Loucy (cell line): ENCODE data around the gene STC2.

Experiments
- CTCF ChIP-seq: fragments of 200-600 bp; sonication (generic); conservative IDR thresholded peaks from 2 replicates; pipeline ENCODE4 v1.5.1; 2014; ENCODE audit warnings: mild to moderate bottlenecking, antibody characterized with exemption, low read length
- EZH2phosphoT487 ChIP-seq: fragments of 200-600 bp; IDR thresholded peaks from 2 replicates; pipeline ENCODE4 v1.6.1; 2018; ENCODE audit warnings: antibody characterized with exemption, mild to moderate bottlenecking, moderate library complexity, borderline replicate concordance

DNA sequence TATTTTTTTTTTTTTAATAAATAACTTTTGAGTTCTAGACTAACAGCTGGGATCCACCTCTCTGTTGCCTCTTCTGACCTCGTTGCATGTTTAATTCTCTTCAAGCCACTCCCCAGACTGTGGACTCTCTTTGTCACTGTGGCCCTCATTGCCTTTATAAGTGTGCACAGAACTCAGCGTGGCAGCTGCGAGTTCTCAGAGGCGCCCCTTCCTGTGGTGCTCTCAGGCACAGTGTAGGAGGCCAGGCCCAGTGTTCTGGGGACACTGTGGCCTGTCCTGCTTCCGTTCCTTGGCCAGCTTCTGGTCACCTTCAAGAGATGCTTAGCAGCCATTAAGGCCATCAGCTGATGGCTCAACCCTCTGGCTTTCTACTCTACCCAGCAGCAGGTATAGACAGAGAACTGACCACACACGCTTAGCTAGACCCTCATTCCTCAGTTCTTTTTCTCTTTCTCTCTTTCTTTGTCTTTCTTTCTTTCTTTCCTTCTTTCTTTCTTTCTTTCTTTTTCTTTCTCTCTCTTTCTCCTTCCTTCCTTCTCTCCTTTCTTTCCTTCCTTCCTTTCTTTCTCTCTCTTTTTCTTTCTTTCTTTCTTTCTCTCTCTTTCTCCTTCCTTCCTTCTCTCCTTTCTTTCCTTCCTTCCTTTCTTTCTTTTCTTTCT is 27.7 kb downstream of the STC2 start:
- TF ChIP-seq CTCF: no peak
- TF ChIP-seq EZH2phosphoT487: no peak
